ENCODE data around the gene XRN1.

DNA sequence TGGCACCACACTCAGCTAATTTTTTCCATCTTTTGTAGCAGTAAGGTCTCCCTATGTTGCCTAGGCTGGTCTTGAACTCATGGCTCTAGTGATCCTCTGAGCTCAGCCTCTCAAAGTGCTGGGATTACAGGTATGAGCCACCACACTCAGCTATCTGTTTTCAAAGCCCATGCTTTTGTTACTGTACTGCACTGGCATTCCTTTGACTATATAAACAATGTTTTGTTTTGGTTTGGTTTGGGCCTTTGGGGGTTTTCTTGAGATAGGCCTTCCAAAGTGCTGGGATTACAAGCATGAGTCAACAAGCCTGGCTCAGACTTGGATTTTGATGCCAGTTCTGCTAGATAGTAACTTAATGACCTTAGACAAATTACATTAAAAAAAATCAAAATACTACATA is 132.8 kb downstream of the XRN1 start:
- TF ChIP-seq, protein P1, sequence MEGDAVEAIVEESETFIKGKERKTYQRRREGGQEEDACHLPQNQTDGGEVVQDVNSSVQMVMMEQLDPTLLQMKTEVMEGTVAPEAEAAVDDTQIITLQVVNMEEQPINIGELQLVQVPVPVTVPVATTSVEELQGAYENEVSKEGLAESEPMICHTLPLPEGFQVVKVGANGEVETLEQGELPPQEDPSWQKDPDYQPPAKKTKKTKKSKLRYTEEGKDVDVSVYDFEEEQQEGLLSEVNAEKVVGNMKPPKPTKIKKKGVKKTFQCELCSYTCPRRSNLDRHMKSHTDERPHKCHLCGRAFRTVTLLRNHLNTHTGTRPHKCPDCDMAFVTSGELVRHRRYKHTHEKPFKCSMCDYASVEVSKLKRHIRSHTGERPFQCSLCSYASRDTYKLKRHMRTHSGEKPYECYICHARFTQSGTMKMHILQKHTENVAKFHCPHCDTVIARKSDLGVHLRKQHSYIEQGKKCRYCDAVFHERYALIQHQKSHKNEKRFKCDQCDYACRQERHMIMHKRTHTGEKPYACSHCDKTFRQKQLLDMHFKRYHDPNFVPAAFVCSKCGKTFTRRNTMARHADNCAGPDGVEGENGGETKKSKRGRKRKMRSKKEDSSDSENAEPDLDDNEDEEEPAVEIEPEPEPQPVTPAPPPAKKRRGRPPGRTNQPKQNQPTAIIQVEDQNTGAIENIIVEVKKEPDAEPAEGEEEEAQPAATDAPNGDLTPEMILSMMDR (IDR thresholded peaks at IDR 0.05), result no peak
- no peak for TF ChIP-seq POLR2A (IDR thresholded peaks at IDR 0.05)

All from heart left ventricle (tissue), 13 donors.